Activated naive CD4-positive, alpha-beta T cell treated with anti-CD3 and anti-CD28 coated beads, Interleukin-2, amount 50 U/mL, for 16 hours (primary cell): ENCODE results near the gene PCDHGB7.
A peak's percentile ranks its signal among the peaks of the same experiment; 100 is the strongest.
"Not testable (repeated sequence)": the region's sequence is repeated elsewhere in the genome, so short reads cannot be mapped to it uniquely, and the experiment has no call there.

Experiments
- DNase-seq: peaks from one replicate; pipeline ENCODE4 v3.0.0-alpha.2; 2020

Gene PCDHGB7

DNA sequence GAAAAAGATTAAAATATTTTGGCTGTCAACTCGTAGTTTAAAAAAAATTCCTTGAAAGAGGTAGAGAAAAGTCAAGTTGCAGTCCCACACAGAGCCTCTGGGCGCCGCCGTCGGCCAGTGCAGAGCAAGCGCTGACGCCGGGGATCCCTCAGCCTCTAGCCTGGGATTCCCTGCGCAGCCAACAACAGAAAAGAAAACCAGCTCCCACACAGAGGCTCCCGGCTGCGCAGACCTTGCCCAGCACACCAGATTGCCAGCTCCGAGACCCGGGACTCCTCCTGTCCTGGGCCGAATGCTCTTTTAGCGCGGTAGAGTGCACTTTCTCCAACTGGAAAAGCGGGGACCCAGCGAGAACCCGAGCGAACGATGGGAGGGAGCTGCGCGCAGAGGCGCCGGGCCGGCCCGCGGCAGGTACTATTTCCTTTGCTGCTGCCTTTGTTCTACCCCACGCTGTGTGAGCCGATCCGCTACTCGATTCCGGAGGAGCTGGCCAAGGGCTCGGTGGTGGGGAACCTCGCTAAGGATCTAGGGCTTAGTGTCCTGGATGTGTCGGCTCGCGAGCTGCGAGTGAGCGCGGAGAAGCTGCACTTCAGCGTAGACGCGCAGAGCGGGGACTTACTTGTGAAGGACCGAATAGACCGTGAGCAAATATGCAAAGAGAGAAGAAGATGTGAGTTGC lies at the start of gene PCDHGB7:
Gene PCDHGB7 (plus strand): TSS at position 184 of the 679 bp plus-strand sequence. CDS start 183 bp downstream, at position 367.
- DNase-seq = peak; percentile 43

- no peak for DNase-seq
Observed at GRCh38 chr5:141369994-141370848, 47.3 kb upstream of the PCDHGB7 start, which contains the start of gene PCDHGB3. Gene PCDHGB3, plus strand, starts transcription at chr5:141370242. Its CDS starts 153 bp downstream, at chr5:141370395.

GRCh38 chr5:141371572-141372475 lies 45.7 kb upstream of the PCDHGB7 start:
- DNase-seq = no peak

- DNase-seq = no peak
Observed at GRCh38 chr5:141373673-141374317, 43.7 kb upstream of the PCDHGB7 start, which contains the start of gene PCDHGA6. Gene PCDHGA6, plus strand, starts transcription at chr5:141373891. Its CDS starts 193 bp downstream, at chr5:141374084.

GRCh38 chr5:141374627-141375026 lies 42.9 kb upstream of the PCDHGB7 start:
- DNase-seq = no peak

GRCh38 chr5:141375444-141376155 lies 41.9 kb upstream of the PCDHGB7 start:
- not testable (repeated sequence) for DNase-seq

DNA sequence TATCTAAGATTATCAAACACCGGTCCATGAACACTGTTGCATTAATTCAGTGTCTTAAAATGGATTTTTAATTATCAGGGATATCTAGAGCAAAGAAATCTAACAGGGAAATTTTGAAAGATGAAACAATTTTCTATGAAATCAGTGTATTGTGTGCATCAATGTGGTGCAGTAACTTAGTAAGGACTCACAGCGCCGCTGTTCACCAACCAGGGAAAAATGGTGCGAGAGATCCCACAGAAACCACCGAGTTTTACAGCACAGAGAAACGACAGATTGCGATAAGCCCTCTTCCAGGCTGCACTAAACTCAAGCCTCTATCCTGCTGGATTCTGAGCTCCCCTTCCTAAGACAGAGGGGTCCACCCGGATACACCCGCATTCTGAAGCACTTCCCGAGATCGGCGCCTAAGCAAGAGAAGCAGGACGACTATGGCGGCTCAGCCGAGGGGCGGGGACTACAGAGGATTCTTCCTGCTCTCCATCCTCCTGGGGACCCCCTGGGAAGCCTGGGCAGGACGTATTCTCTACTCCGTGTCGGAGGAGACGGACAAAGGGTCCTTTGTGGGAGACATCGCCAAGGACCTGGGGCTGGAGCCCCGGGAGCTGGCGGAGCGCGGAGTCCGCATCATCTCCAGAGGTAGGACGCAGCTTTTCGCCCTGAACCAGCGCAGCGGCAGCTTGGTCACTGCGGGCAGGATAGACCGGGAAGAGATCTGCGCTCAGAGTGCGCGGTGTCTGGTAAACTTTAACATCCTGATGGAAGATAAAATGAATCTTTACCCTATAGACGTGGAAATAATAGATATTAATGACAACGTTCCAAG lies 34.8 kb upstream of the PCDHGB7 start, which contains the start of gene PCDHGA7:
Gene PCDHGA7 (plus strand): TSS at position 274 of the 826 bp plus-strand sequence. CDS start 158 bp downstream, at position 432.
- DNase-seq = no peak

DNA sequence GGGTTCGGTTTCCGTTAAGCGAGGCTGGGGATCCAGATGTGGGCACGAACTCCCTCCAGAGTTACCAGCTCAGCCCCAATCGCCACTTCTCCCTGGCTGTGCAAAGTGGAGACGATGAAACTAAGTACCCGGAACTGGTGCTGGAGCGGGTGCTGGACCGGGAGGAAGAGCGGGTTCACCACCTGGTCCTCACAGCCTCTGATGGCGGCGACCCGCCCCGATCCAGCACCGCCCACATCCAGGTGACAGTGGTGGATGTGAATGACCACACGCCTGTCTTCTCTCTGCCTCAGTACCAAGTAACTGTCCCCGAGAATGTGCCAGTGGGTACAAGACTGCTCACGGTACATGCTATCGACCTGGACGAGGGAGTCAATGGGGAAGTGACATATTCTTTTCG lies 34.1 kb upstream of the PCDHGB7 start:
- DNase-seq = no peak

GRCh38 chr5:141384471-141385267 lies 32.8 kb upstream of the PCDHGB7 start:
- DNase-seq = no peak

DNA sequence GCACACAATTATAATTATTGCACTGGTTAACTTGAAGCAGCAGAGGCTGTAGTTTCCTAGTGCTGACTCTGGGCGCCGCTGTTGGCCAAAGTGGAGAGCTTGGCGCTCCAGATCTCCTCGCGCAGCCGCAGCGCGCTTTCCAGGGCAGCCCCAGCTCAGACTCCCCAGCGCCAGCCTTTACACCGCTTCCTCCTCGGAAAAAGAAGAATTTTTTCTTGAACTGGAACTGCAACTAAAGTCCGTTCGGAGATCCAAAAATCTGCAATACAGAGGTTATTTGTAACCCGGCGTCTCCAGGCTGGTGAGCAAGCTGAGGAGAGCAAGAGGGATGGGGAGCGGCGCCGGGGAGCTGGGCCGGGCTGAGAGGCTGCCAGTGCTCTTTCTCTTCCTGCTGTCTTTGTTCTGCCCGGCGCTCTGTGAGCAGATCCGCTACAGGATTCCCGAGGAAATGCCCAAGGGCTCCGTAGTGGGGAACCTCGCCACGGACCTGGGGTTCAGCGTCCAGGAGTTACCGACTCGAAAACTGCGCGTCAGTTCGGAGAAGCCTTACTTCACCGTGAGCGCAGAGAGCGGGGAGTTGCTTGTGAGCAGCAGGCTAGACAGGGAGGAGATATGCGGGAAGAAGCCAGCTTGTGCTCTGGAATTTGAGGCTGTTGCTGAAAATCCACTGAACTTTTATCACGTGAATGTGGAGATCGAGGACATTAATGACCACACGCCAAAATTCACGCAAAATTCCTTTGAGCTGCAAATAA lies 29.7 kb upstream of the PCDHGB7 start, which contains the start of gene PCDHGB4:
Gene PCDHGB4 (plus strand): TSS at position 142 of the 755 bp plus-strand sequence. CDS start 187 bp downstream, at position 329.
- DNase-seq = not testable (repeated sequence)

GRCh38 chr5:141388661-141389060 lies 28.8 kb upstream of the PCDHGB7 start:
- no peak for DNase-seq

- DNase-seq = no peak
Observed at GRCh38 chr5:141389153-141390042, 28.1 kb upstream of the PCDHGB7 start.

GRCh38 chr5:141392429-141393198 lies 24.9 kb upstream of the PCDHGB7 start, which contains the start of gene PCDHGA8:
Gene PCDHGA8, plus strand, starts transcription at chr5:141392633. Its CDS starts 181 bp downstream, at chr5:141392814.
- DNase-seq = no peak

- no peak for DNase-seq
Observed at GRCh38 chr5:141393267-141393666, 24.2 kb upstream of the PCDHGB7 start.

GRCh38 chr5:141394401-141395187 lies 22.9 kb upstream of the PCDHGB7 start:
- DNase-seq = not testable (repeated sequence)
